Breast epithelium (tissue), 3 donors: Measurements from ENCODE around the gene RNF225.

Experiments
- CTCF ChIP-seq, 3 donors: fragments of 450-650 bp; IDR thresholded peaks; one replicate each; pipeline ENCODE4 v1.5.1; 2016 to 2017; ENCODE audit warnings: antibody characterized with exemption in 3 of 3, mild to moderate bottlenecking in 3 of 3, moderate library complexity in 3 of 3
- POLR2A ChIP-seq: fragments of 450-650 bp; IDR thresholded peaks from one replicate; pipeline ENCODE4 v1.6.1; 2016; ENCODE audit warnings: antibody characterized with exemption, mild to moderate bottlenecking, moderate library complexity
- POLR2AphosphoS5 ChIP-seq, 3 donors: sonication (generic); formaldehyde crosslinking; IDR thresholded peaks; one replicate each; pipeline ENCODE4 v1.6.1; 2017; ENCODE audit warnings: antibody characterized with exemption in 3 of 3

GRCh38 chr19:58392945-58393724 lies 2.3 kb upstream of the RNF225 start:
- TF ChIP-seq CTCF (IDR thresholded peaks at IDR 0.05), result no peak
- TF ChIP-seq POLR2A, result no peak
- no peak for TF ChIP-seq POLR2AphosphoS5 (IDR thresholded peaks at IDR 0.05)
